ENCODE results near the gene BCR.
"Not testable (repeated sequence)": the region's sequence is repeated elsewhere in the genome, so short reads cannot be mapped to it uniquely, and the experiment has no call there.

Gene BCR

DNA sequence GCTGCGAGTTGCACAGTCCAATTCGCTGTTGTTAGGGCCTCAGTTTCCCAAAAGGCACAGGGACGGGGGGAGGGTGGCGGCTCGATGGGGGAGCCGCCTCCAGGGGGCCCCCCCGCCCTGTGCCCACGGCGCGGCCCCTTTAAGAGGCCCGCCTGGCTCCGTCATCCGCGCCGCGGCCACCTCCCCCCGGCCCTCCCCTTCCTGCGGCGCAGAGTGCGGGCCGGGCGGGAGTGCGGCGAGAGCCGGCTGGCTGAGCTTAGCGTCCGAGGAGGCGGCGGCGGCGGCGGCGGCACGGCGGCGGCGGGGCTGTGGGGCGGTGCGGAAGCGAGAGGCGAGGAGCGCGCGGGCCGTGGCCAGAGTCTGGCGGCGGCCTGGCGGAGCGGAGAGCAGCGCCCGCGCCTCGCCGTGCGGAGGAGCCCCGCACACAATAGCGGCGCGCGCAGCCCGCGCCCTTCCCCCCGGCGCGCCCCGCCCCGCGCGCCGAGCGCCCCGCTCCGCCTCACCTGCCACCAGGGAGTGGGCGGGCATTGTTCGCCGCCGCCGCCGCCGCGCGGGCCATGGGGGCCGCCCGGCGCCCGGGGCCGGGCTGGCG lies at the start of gene BCR:
TSS of gene BCR (plus strand) at position 209 of the 592 bp plus-strand sequence. CDS start 452 bp downstream, outside the sequence.
- peak; percentile 94 for DNase-seq

- DNase-seq: no peak
Measured at GRCh38 chr22:23130697-23131096, 49.6 kb upstream of the BCR start.

DNA sequence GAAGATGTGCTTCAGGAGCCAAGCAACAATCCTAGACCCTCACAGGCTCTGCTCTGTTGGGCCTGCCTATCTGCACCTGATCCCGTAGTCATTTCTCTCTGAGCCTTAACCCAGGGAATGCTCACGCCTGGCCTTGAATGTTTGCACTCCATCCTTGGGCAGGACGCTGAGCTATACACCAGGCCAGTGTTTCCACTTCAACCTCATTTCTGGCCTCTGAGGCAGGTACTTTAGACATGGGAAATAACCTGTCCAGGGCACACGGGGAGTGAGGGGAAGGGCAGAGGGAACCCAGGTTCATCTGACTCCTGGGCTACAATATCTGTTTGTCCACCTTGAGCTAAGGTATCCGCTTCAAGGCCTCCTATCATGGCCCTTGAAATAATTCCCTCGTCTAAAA lies 48.4 kb upstream of the BCR start:
- no peak for DNase-seq

DNA sequence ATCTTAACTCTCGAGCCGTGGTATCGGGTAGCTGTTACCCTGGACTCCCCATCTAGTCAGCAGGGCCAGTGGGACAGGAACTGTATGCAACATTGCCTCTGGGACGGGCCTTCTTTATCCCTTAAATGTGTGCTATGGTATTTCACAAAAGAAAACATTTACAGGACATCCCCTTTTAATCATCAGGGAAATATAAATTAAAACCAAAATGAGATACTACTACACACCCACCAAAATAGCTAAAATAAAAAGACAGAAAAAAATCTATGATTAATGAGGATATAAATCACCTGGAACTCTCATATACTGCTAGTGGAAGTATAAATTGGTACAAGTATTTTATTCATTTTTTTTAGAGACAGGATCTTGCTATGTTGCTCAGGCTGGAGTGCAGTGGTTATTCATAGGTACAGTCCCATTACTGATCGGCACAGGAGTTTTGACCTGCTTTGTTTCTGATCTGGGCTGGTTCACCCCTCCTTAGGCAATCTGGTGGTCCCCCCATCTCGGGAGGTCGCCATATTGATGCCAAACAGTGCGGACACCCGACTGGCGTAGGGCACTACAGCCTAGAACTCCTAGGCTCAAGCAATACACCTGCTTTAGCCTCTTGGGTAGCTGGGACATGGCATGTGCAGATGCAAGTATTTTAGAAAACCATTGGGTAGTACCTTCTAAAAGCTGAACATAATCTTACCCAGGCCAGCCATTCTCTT lies 47.8 kb upstream of the BCR start:
- no peak for DNase-seq

DNA sequence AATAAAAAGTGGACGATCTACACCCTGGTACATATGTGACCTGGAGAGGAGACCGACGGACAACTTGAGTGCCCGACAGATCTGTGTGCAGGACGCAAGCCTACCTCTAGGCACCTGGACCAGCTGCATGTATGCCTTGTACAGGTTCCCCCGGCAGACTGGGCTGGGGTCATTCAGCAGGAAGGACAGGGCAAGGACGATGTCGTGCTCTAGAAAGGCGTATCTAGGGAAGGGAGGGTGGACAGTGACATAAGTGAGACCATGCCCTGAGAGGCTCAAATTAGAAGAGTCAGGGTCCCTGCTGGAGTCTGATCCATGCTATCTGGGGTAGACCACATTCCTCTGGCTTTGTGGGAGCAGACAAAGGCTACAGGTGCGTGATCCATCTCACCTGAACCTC lies 46.4 kb upstream of the BCR start:
- DNase-seq: no peak

GRCh38 chr22:23136991-23137390 lies 43.3 kb upstream of the BCR start:
- not testable (repeated sequence) for DNase-seq

GRCh38 chr22:23137468-23137867 lies 42.8 kb upstream of the BCR start:
- no peak for DNase-seq

- DNase-seq: no peak
Measured at GRCh38 chr22:23137905-23138561, 42.3 kb upstream of the BCR start.

DNA sequence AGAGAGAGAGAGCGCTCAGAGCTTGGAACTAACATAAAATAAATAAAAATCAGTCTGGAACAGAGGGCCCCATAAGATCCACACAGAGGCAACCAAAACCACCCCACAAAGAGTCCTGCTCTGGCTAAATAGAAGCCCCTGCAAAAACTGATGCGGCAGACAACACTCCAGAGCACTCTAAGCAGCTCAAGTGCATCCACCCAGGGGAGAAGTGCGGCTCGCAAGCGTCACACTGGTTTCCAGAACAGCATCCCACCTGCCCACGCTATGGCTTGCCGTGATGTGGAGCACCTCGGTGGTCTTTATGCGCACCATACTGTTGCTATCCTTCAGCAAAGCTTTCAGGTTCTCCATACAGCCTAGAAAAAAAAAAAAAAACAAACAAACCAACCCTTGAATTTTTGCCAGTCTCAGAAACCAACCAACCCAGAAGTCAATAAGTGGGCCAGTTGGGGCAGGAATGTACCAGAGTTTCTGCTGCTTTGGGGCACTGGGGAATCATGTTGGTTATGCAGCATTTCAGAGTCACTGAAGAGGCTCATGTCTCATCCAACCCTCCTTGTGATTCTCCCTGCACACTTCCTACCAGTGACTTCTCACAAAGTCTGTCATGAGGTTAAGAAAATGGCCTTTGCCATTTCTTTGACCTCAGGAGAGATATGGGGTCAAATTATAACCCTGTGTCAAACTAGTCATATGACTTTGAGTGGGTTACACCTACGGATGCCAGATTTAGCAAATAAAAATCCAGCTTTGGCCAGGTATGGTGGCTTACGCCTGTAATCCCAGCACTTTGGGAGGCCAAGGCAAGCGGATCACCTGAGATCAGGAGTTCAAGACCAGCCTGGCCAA lies 41.5 kb upstream of the BCR start:
- DNase-seq: no peak

GRCh38 chr22:23140385-23140784 lies 39.9 kb upstream of the BCR start:
- DNase-seq: no peak

- DNase-seq: no peak
Measured at GRCh38 chr22:23142546-23143105, 37.7 kb upstream of the BCR start.

DNA sequence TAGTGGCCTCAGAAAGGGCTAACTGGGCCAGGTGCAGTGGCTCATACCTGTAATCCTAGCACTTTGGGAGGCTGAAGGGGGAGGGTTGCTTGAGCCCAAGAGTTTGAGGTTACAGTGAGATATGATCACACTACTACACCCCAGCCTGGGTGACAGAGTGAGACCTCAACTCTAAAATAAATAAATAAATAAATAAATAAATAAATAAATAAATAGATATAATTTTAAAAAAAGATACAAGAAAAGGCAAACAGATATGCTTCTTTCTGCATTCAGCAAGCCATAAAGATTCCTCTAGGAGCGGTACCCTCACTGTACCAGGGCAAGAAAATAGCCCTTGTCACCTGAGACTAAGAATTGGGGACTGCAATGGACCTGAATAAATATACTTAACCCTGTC lies 37.2 kb upstream of the BCR start:
- DNase-seq: no peak

- DNase-seq: no peak
Measured at GRCh38 chr22:23144432-23144831, 35.9 kb upstream of the BCR start.

- DNase-seq: peak; percentile 46
Measured at GRCh38 chr22:23144932-23145877, 35.1 kb upstream of the BCR start, which contains the start of gene RAB36. RAB36 (plus strand) TSS chr22:23145477; CDS start chr22:23146617, 1,140 bp downstream.

DNA sequence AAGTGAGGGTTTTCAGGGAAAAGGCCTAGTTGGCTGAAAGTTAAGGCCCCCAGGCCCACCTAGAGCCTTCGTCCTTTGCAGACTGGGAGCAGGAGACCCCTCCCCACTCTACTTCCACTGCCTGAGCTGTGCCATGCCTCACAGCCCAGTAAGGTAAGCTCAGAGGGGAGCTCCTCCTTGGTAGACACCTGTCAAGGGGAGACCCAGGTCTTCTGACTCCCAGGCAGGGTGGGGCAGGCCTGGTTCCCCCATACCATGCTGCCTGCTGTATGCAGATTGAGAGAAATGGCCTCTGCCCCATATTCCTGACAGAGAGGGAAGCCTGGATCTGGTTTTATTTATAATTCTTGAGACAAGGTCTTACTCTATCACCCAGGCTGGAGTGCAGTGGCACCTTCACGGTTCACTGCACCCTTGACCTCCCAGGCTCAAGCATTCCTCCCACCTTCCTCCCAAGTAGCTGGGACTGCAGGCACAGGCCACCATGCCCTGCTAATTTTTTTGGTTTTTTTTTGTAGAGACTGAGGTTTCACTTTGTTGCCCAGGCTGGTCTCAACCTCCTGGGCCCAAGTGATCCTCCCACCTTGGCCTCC lies 34.3 kb upstream of the BCR start:
- DNase-seq: no peak

DNA sequence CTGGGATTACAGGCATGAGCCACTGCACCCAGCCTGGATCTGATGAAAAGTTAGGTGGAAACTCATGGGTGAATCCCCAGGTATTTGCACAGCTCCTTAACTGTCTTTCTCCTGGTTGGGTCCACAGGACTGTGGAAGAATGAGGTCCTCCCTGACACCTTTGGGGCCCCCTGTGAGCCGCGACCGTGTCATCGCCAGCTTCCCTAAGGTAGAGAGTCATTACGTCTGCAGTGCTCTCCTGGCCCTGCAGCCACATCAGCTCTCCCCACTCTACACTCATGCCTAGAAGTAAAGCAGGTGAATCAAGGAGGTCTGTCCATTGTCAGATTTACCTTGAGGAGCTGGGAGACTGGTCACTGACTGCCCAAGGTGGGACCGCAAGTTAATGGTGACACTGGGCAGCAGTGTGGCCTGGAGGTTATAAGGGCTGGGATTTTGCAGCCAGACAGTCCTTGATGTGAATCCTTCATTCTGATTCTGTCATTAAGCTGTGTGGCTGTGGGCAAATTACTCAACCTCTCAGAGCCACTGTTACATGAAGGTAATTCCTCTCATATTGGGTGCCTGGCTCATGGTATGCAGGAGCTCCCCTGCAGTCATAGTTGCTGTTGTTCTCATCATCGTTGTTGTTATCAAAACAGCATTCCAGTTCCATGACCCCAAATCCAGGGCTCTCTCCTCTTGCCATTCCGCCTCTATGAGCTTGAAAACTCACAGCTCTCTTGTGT lies 33.7 kb upstream of the BCR start:
- DNase-seq: no peak

GRCh38 chr22:23147617-23148387 lies 32.5 kb upstream of the BCR start:
- DNase-seq: no peak

- DNase-seq: no peak
Measured at GRCh38 chr22:23149743-23150238, 30.5 kb upstream of the BCR start.

- no peak for DNase-seq
Measured at GRCh38 chr22:23150762-23151161, 29.5 kb upstream of the BCR start.

DNA sequence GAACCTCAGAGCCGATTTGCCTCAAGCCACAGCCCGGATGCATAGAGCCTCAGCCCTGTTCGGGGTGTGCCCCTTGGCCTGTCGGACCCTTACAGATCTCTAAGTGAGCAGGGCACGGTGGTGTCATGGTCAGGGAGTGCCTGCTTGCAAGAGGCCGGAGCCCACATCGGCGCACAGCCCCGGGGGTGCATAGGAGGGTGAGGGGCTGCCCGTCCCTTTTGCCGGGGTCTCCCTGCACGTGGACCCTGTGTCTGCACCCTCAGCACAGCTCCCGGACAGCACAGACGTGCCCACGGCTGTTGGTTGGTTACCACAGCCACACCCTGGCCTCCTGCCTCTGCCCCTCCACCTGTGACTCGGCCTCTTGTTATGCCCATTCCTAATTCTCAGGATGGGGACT lies 28.5 kb upstream of the BCR start:
- DNase-seq: no peak

All from 8988T (cell line).